WI38 (cell line): ENCODE results near the gene C1GALT1C1.
"Not testable (repeated sequence)": the region's sequence is repeated elsewhere in the genome, so short reads cannot be mapped to it uniquely, and the experiment has no call there.

Source experiments
- H3K4me3 ChIP-seq: 2 replicates; pipeline ENCODE4 v1.5.1; 2011; ENCODE audit warnings: low read depth, mild to moderate bottlenecking, control low read depth, low read length
- TF ChIP-seq, protein P1 (sequence below): IDR thresholded peaks from 2 replicates; pipeline ENCODE4 v1.5.1; 2012; ENCODE audit warnings: low read depth, mild to moderate bottlenecking, control low read depth, low read length

C1GALT1C1 gene

GRCh38 chrX:120629667-120630537 is at the start of gene C1GALT1C1:
Gene C1GALT1C1, minus strand, starts transcription at chrX:120630054. Its CDS starts 2,888 bp downstream, at chrX:120627166.
- peak within 1 kb of the TSS; percentile 75 for H3K4me3 ChIP-seq

GRCh38 chrX:120677004-120677652 is 47.3 kb upstream of the C1GALT1C1 start:
- H3K4me3 ChIP-seq: no peak overlapping the region
- TF ChIP-seq, protein P1, sequence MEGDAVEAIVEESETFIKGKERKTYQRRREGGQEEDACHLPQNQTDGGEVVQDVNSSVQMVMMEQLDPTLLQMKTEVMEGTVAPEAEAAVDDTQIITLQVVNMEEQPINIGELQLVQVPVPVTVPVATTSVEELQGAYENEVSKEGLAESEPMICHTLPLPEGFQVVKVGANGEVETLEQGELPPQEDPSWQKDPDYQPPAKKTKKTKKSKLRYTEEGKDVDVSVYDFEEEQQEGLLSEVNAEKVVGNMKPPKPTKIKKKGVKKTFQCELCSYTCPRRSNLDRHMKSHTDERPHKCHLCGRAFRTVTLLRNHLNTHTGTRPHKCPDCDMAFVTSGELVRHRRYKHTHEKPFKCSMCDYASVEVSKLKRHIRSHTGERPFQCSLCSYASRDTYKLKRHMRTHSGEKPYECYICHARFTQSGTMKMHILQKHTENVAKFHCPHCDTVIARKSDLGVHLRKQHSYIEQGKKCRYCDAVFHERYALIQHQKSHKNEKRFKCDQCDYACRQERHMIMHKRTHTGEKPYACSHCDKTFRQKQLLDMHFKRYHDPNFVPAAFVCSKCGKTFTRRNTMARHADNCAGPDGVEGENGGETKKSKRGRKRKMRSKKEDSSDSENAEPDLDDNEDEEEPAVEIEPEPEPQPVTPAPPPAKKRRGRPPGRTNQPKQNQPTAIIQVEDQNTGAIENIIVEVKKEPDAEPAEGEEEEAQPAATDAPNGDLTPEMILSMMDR: no peak

More at GRCh38 chrX:120629667-120630537, at the start of gene C1GALT1C1:
- TF ChIP-seq, protein P1: no peak

- TF ChIP-seq, protein P1: no peak
- H3K4me3 ChIP-seq: no peak overlapping the region
Measured at GRCh38 chrX:120672841-120673530, 43.1 kb upstream of the C1GALT1C1 start.

- TF ChIP-seq, protein P1: no peak
- H3K4me3 ChIP-seq: no peak overlapping the region
Measured at GRCh38 chrX:120672389-120672788, 42.5 kb upstream of the C1GALT1C1 start.

DNA sequence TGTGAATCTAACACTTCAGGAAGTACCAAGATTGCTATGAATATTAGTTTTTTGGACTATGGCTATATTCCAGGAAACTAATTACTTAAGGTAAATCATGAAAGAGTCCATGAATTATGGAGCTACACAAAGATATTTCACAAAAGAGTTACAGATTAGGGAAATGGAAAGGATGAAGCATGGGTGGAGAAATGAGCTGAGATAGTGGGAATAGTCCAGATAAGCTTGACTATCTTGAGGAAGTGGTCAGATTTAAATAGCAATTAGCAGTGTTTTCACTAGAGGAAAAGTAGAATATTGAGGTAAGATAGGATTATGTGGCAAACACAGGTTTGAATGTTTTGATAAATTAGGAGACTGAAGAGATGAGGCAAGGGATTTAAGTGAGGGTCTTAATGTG is 42.1 kb upstream of the C1GALT1C1 start:
- TF ChIP-seq, protein P1: no peak
- no peak overlapping the region for H3K4me3 ChIP-seq

DNA sequence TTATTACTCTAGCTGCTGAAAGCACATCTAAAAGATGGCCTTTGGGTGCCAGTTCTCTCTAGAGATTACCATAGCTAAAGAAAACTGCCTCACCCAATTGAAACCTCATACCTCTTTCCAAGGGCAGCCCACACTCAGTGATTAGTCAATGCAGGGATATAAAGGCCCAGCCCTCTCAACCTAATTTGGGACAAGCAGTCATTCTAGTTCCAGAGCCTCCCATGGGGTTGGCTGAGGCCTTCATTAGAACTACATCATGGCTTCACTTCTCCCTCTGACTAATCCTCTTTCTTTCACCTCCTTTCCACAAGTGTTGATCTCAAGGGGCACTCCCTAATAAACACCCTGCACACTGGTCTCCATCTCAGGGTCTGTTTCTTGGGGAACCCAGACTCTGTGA is 38.5 kb upstream of the C1GALT1C1 start:
- TF ChIP-seq, protein P1: no peak

DNA sequence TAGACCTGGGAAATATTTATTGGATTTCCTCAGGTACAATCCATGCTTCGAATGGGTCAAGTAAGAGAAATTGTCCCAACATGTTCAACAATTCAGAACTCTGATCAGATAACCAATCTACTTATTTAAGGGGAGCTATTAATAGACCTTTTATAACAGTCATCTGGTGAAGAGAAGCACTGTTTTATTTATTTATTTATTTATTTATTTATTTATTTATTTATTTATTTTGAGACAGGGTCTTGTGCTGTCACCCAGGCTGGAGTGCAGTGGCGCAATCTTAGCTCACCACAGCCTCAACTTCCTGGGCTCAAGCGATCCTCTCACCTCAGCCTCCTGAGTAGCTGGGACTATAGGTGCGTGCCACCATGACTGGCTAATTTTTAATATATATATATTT is 34.7 kb upstream of the C1GALT1C1 start:
- H3K4me3 ChIP-seq: not testable (repeated sequence)

More for the DNA sequence above, 38.5 kb upstream of the C1GALT1C1 start:
- H3K4me3 ChIP-seq: no peak overlapping the region
